GM12892 (cell line): ENCODE measurements around the gene SYNJ2.

Experiments
- POLR2A ChIP-seq: IDR thresholded peaks from 2 replicates; pipeline ENCODE4 v1.6.1; 2011; ENCODE audit warnings: low read depth, low read length, control low read depth
- POLR2AphosphoS5 ChIP-seq: IDR thresholded peaks from 2 replicates; pipeline ENCODE4 v1.6.1; 2011; ENCODE audit warnings: low read depth, low read length, control low read depth

DNA sequence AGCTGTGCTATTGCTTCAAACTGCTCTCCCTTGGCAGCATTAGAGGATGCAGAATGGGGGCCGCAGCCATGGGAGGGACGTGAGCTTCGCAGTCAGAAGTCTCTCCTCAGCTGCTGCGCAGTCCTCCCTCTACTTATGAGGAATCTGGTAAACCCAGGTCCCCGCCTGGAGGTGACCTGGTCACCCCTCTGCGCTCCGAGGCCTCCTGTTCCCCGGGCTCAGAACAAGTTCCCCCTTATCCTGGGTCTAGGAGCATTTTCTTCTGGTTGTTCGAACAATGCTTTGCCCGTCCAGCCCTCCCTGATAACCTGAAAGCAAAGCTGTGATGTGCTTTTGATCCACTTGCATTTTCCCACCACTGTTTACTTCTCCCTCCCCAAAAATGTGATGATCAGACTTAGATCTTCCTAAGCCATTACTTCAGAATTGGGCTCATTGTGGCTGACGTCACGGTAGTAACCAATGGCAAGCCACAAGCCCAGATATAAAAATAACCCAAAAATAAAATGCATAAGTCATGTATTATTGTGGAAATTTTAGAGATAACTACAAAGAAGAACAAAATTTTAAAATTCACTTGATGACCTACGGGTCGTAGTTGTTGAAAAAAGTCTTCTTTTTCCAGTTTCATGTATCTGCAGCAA is 105.7 kb downstream of the SYNJ2 start:
- no peak for TF ChIP-seq POLR2A
- TF ChIP-seq POLR2AphosphoS5, result no peak
